RPMI8226 (cell line): ENCODE data around the gene PADI1.

Experiments used
- DNase-seq: peaks from one replicate; pipeline ENCODE4 v3.0.0-alpha.2; 2015

The PADI1 gene

DNA sequence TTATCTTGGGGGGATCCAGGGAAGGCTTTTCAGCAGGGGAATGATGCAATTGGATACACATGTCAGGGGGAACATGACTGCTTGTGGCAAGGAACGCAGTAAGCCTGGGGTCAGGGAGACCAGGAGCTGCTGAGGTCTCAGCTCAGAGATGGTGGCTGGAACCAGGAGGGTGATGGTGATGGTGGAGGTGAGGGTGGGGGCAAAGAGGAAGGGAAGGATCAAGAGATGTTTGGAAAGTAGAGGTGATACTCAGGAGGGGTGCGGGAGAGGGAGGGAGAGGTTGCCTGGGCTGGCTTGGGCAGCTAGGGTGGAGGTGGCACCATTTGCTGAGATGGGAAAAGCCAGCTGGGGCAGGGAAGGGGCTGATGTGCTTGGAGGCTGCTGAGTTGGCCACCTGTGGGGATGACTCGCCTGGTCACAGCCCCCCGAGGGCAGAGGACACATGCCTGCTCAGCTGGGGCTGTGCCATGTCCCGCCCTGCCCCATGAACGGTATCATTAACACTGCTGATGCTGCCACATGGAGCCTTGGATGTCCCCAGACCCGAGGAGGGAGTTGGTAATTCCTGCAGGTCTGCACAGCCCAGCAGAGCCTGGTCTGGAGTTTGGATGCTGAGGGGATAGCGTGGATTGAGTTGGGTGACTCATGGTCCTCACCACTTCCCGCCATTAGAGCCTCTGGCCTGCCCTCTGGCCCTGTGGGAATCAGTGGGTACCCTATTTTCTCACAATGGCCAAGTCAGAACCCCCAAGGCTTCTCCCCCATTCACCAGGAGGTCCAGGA, 6.3 kb upstream of the PADI1 start:
- DNase-seq: no peak

DNA sequence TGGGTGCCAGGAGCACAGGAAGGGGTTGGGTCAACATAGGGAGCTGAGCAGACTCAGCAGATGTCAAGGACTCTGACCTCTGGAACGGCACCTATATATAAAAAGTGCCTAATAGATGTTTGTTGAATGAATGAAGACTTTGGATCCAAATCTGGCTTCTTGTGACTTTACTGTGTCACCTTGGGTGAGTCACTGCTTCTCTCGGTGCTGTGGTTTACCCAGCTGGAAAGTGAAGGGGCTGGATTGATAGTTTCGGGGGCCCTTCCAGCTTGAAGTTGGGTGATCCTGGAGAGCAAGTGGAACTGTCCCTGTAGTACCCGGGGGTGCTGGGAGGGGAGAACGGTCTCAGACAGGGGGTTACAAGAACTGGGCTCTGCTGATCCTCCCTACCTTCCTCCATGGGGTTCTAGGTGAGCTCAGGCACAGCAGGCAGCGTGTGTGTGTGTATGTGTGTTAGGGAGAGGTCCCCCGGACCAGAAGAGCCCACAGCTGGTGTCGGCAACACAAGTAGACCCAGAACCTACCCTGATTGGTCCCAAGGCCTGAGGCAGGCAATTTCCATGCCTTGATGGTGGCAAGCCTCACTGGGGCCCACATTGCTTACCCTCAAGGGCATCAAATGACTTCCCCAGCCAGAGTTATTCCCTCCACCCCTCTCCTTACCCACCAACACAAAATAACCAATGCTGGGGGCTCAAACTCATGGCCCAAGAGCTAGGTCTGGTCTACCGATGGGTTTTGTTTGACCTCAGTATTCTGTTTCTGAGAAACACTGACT, 5.5 kb upstream of the PADI1 start:
- no peak for DNase-seq

DNA sequence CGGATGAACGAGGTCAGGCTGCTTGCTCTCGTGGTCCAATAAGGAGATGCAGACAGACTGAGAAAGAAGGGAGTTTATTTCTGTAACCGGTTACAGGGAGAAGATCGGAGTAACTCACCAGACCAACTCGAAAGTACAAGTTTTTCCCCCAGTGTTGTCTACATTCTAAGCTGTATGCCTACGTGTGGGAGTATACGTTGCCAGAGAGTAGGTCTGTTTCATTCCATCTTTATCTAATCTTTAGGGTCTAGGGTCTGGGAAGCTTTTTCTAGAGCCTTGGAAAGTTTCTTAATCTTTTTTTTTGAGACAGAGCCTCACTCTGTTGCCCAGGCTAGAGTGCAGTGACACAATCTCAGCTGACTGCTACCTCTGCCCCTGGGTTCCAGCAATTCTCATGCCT, 4.7 kb upstream of the PADI1 start:
- DNase-seq: no peak

DNA sequence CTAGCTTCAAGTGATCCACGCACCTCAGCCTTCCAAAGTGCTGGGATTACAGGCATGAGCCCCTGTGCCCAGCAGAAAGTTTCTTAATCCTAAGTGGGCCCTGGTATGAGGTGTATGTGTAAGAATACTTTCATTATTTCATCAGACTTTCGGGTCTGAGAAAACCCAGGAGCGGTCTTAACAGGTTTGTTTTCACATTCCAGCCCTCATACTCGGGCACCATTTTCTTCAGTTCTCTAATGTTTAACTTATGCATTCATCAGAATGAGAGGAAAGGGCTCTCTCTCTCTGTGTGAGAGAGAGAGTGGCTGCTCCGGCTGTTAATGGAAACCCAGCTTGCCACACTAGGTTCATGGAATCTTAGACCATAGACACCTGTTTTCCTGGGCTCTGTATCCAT, 4.2 kb upstream of the PADI1 start:
- no peak for DNase-seq

DNA sequence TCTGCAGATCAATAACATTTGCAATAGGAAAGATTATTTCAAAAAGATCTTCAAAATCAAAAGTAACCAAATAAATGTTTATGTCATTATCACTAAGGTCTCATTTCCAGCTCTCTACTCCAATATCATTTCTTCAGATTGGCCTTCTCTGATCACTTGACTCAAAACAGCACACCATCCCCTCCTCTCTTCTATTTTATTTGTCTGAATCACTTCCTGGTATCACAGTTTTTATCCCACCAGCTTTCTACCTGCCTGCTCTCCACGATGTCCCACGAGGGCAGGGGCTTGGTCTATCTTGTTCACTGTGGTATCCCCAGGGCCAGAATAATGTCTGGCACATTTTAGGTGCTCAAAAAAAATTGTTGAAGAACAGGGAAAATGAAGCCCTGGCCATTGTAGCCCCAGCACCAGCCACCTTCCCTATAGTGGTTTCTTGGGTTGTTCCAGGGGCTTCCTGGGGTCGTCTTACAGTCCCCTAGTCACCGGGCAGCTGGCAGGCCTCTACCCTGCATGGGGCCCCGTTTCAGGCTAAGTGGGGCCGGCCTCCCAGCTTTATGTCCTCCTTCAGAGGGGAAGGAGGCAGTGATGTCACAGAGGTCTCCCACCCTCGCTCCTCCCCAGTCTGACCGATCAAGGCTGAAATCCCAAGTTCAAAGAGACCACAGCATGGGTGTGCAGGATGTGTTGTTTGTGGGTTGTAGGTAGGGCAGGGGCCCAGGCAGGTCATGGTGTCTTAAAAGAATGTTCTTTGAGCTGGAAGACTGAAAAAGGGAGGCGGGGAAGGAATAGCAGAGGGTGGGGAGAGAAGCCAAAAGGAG, 3.5 kb upstream of the PADI1 start:
- no peak for DNase-seq

DNA sequence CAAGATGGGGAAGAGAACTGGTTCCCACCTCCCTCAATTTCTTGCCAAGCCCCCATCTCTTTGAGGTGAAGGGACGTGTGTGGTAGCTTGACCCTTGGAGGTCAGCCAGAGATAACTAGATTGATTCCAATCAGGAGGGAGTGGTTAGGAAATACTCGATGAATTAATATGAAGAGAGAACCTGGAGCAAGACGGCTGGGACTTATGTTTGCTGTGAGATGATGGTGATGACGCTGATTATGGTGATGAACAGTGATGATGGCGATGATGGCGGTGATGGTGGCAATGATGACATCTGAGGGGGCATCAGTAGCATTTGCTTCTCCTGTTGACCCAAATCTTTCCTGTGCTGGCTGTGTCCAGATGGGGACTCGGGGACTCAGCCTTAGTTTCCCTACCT, 724 bp downstream of the PADI1 start:
- DNase-seq: no peak

DNA sequence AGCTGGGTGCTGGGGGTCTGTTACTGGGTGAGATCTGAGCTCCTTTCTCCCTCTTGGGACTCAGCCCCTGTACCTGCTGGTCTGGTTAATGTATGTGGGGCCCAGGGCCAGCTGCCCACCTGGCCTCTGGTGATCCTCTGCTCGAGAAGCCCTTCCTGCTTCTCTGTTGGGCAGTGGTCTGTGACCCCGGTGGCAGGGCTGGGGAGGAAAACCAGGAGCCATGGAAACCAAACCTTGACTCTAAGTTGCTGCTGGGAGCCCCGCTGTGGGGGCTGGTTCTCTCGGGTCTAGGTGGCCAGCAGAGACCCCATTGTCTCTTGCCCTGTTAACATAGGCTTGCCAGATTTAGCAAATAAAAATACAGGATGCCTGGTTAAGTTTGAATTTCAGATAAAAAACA, 1.3 kb downstream of the PADI1 start:
- DNase-seq: no peak

DNA sequence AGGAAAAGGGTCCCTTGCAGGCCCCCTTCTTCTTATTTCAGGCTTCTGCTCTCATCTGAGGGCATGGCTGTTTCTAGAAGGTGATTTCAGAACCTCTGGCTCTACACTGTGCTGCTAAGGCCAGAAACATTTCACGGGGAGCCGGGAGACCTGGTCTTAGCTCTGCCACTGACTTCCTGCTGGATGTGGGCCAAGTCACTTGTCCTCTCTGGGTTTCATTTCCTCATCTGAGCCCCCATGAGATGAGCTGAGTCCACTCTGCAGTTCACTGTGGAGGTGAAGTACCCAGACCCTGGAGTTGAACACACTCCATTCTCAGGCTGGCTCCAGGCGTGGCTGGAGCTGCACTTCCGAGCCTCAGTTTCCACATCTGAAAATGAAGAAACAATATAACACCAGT, 2.1 kb downstream of the PADI1 start:
- peak; percentile 97 for DNase-seq

DNA sequence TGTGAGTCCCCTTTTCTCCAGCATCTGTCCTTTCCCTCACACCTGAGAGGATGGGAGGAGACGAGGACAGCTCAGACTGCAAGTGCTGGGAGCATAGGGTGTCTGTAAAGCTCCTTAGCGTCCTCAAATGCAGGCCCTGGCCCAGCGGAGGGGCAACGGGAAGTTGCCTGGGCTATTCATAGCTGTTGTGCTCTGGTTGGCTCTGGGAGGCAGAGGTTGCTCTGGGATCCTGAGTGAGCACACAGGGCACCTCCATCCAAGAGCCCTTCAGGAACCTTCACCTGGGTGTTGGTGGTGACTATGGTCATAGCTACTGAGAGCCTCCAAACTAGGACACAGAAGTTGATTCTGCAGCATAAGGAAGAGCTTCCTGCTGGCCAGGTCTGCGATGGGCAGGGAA, 2.6 kb downstream of the PADI1 start:
- DNase-seq: peak; percentile 26

DNA sequence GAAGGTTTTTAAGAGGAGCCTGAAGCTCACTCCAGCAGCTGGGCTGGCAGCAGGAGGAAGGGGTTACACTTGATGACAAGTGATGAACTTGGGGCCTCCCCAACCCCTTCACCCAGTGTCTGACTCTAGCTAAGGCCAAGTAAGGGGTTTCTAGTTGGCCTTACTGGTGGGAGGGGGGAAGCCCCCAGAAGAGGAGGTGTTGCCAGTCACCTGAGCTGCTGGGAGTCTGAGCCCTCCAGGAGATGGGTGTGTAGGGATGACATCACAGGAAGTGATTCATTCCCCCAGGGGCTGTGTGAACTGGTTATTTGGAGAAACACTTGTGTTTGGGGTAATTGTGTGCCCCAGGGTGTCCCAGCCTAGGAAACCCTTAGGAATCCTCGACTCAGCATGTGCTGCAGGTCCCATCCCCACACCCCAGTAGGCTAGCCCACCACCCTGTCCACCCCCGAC, 3.1 kb downstream of the PADI1 start:
- DNase-seq: peak; percentile 40

DNA sequence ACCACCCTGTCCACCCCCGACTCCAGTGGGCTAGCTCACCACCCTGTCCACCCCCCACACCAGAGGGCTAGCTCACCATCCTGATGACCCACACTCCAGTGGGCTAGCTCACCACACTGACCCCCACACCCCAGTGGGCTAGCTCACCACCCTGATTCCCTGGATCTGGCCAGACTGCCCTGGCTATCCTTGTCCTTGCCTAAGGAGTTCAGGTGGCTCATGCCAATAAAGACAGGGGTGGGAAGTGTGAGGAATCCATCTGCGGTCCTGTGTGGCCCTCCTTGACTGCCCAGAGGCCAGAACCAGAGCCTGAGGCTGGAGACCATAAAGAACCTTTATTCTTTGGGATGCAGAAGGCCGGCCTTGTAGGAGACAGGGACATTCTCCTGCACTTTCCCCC, 3.6 kb downstream of the PADI1 start:
- no peak for DNase-seq

DNA sequence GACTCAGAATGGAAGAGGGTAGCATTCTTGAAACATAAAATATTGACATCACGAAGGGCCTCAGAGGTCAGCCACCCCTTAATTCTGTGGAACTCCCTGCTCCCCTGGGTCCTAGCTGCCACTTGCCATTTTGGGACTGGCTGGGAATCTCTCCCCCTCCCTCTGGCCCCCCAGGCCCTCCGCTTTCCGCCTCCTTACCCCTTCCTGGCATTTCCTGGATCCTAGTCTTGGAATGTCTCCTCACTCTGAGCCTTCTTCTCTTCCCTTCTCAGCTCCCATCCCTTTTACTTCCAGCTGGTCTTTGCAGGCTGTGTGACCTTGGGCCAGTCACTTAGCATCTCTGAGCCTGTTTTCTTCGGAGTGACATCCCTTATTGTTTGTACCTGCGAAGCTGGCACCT, 4.5 kb downstream of the PADI1 start:
- no peak for DNase-seq

DNA sequence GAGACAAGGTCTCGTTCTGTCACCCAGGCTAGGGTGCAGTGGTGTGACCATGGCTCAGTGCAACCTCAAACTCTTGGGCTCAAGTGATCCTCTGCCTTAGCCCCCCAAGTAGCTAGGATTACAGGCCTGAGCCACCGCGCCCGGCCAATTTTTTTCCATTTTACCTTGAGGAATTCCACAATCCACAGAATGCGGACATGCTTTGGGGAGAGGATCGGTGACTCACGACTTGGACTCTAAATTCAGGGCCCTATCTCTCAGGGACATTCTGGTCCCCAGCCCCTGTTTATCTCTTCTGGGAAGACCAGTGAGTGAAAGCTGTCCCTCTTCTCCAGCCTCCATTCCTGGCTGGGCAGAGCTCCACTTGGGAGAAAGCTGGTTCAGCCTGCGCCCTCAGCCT, 5.2 kb downstream of the PADI1 start:
- no peak for DNase-seq

DNA sequence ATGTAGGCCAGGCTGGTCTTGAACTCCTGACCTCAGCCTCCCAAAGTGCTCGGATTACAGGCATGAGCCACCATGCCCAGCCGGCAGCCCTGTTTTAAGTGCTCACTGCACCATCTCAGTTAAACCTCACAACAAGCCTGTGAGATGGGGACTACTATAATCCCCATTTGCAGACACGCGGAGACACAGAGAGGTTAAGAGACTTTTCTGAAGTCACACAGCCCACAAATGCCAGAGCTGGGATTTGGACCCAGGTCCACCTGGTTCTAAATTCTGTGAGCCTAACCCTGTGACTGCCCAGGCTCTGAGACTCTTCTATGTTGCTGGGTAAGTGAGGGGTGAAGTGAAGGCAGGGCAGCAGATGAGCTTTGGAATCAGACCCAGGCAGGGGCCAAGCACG, 6.4 kb downstream of the PADI1 start:
- no peak for DNase-seq

DNA sequence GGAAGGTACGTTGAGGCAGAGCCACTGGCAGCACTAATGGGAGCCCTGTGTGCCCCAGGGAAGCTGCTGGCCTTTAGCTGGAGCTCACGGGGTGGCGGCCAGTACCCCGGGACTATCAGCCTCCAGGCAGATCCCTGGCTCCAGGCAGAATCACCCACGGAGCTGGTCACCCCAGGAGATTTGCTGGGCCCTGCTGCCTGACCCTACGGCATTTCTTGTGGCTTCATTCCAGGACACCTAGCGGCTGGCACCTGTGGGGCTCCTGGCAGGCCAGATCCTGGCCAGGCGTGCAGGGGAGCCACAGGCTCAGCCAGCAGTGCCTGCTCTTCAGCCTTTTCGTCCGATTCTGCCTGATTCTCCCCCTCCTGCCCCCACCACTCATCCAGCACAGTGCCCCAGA, 7.1 kb downstream of the PADI1 start:
- DNase-seq: peak; percentile 48

DNA sequence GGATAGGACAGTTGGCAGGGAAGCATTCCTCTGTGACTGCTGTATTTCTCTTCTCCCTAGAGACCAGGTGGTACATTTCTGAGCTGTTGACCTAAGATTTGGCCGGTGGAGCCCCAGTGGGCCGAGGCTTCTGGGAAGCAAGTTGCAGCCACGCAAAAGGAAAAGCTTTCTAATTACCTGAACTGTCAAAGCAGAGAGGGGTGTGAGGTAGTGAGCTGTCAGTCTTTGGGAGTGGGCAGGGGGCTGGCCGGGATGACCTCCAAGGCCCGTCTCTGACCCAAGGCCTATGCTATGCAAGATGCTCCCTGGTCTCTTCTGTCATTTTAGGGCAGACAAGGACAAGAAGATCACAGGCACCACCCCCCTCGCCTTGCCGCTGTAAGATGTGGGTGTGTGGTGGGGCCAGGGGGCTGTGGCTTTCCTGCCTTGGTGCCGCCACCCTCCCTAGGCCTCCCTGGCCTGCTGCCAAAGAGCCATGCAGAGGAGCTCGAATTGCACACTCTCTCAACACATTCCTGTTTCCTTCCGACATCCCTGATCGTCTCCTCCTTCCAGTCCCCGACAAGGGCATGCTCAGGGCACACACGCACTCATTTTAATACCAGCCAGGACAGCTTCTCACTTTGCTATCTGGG, 7.7 kb downstream of the PADI1 start:
- DNase-seq: no peak

DNA sequence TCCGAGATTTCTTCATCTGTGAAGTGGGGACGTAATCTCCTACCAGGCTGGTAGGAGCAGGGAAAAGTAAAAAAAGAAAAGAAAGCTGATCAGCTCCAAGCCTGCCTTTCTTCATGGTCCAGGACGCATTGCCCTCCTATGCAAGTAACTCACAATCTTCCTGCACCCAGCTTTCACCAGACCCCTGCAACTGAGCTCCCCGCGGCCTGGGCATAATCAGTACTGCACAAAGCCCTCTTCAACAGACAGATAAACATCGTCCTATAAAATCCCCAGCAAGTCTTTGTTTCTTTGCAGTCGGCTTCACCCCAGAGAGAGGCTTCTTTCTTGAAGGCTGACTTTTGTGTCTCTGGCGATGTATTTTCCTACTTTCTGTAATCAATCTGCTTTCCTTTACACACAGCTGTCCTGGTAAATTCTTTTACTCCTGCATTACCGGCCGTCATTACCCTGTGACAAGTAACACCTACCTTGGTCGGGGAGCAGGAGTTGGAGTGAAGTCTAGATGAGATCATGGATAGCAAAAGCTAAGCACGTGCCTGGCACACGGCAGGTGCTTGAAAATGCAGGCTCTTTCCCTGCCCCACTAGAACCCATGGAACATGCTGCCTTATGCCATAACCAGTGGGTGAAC, 8.3 kb downstream of the PADI1 start:
- no peak for DNase-seq

DNA sequence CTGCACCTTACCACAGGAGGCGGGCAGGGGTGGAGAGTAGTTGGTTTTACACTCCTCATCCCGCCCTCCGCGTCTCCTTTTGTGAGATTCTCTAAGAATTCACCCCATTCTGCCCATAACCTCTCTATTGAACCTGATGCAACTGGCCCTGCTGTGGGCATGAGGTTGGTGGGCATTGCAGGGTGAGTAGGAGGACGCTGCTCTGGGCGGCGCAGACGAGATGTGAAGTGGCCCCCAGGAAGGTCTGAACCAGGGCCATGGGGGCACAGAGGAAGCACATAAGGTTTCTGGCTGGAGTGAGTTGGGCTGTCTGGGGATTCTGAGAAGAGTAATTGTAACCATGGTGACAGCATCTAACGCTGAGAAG, 8.8 kb downstream of the PADI1 start:
- no peak for DNase-seq

DNA sequence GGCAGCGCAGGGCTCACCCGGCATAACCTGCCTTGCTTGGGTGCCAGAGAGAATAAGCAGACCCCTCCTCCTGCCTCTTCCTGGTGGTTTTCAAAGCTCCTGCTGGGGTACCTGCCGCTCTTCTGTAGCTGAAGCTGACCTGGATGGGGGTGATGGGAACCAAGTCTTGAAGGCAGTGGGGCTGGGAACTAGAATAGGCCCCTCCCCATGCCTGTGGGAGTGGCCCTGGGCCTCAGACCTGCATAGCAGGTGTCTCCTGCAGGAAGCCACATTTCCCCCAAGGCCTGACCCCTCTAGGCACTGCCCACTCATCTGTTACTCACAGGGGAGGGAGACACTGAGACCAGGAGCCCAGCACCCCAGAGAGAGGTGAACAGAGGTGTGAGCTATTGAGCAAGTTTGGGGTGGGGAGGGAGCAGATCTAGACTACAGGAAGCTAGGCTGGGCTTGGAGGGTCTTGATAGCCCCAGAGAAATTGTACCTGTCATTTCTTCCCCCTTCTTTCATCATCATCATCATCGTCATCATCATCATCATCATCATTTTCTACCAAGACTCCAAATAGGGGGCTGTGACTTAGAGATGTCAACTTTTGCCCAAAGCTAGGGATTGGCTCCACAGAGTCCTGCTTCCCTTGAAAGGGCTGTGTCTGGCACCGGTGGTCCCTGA, 10.1 kb downstream of the PADI1 start:
- peak; percentile 21 for DNase-seq

DNA sequence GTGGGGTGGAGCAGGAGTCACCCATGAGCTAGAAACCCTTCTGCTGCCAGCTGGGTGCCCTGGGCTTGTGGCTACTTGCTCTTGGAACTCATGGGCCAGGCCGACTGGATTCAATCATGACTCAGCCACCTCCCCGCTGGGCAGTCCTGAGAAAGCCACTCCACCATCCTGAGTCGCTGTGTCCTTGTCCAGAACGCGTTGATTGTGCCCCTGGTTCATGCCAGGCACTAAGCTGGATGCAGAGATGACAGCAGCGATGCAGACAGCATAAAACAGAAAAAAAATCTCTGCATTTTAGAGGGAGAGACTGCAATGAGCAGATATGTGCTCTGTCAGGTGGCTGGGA, 10.6 kb downstream of the PADI1 start:
- DNase-seq: no peak

DNA sequence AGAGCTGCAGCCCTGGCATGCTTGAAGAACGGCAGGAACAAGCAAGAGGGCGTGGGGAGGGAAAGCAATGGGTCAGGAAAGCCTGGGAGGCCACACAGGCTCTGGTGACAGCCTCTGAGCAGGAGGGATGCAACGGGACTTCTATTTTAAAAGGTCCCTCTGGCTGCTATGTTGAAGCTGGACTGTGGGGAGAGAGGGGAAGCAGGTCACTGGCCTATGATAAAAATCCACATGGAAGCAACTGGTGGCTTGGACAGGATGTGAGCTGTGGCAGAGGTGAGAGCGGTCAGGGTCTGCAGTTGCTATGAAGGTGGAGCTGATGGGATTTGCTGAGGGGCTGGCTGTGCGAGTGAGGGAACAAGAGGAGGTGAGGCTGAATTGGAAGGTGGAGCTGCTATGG, 11.2 kb downstream of the PADI1 start:
- no peak for DNase-seq

DNA sequence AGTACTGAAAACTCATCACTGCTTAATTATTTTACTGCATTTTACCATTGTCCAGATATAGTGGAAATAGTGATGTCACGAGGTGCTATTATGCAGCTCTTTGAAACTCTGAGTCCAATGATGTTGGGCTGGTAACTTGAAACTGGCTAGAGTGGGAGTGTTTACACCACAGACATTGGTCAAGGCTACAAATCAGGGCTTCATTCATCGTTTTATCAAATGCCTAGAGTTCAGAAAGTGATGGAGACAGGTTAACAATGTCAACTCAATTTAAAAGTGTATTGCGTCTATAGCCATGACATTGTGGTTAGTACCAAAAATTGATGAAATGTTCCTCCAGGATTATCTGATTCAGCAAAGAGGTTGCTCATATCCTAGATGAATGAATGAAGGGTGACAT, 12.7 kb downstream of the PADI1 start:
- no peak for DNase-seq
